ENCODE measurements around the gene LHFPL4. TPM values are rescaled to one million over a fixed set of nuclear protein-coding genes. Genes with fewer than 3 reads are reported as not detected.

LHFPL4 gene
- total and polyA plus RNA-seq, 9 of the 15 experiments (the other 6 are each of a cell fraction or from before 2014, with no cell fraction given), result not detected

- Histone ChIP-seq H4K20me1 (replicated peaks; ENCODE audit: control insufficient read depth, insufficient read depth, low read length) (no peaks in the 10 kb centered on the region), H3K9me1 (ENCODE audit: control insufficient read depth, insufficient read depth, low read length) (no peaks in the 10 kb centered on the region), H3K9me3 (replicated peaks; ENCODE audit: control insufficient read depth, insufficient read depth, low read depth, low read length) (no peaks in the 10 kb centered on the region), H2AFZ (ENCODE audit: low read depth, low read length) (no peak overlapping the region), H3K27ac (ENCODE audit: extremely low read depth, low read depth, low read length) (no peak overlapping the region), H3K4me1 (replicated peaks in 1 of 2; ENCODE audit: control insufficient read depth in 2 of 2, insufficient read depth in 2 of 2, low read length in 2 of 2) (no peaks in the 10 kb centered on the region), H3K79me2 (ENCODE audit: control insufficient read depth, insufficient read depth, low read length) (no peaks in the 10 kb centered on the region), H3K4me3 (no peak overlapping the region), H3K36me3 (ENCODE audit: control insufficient read depth, insufficient read depth, low read length) (no peaks in the 10 kb centered on the region), H3K9ac (ENCODE audit: insufficient read depth in 1 of 2, low read depth in 2 of 2, low read length in 2 of 2) (no peak overlapping the region), H3K27me3 (ENCODE audit: control insufficient read depth in 2 of 2, insufficient read depth in 2 of 2, low read length in 2 of 2) (peaks cover 7 to 29% of the 10 kb centered on the region in 2 experiments; a peak in 4 of 5 replicates), H3K4me2 (ENCODE audit: insufficient read depth, low read length) (no peak overlapping the region)
- 0% methylated on average over 2 of the region's 2 CpGs for WGBS (ENCODE audit: insufficient coverage, low coverage, missing lambda C conversion rate)
- intact Hi-C loops (cut with micrococcal nuclease) (loop anchor here (10.0 kb wide), 1 partner anchor 133 kb away; no protein-coding TSS in a partner anchor), in situ Hi-C loops (cut with MboI) (no loop called here)
- no peak for TF ChIP-seq CLOCK (CRISPR knock-in tag; IDR thresholded peaks at IDR 0.05; ENCODE audit: borderline replicate concordance)
- no peak for TF ChIP-seq POLR2H (tag; IDR thresholded peaks at IDR 0.05; ENCODE audit: low read depth)
- peak in 1 of 2 experiments; percentile 27; a peak in 1 of 4 replicates for TF ChIP-seq RAD21 (CRISPR knock-in tag; conservative IDR thresholded peaks at IDR 0.05 in 1 of 2, IDR thresholded peaks at IDR 0.05 in 1 of 2)
- TF ChIP-seq CTCF (IDR thresholded peaks at IDR 0.05 in 2 of 3, conservative IDR thresholded peaks at IDR 0.05 in 1 of 3; ENCODE audit: insufficient read depth in 2 of 3, low read depth in 1 of 3, low read length in 3 of 3), result peak; percentile 19 to 25 (median 20); a peak in 2 of 6 replicates
- BruUV-seq (replicated peaks), result no TSS peak
- peak; percentile 56; the same call in 2 of the 3 replicates for ATAC-seq
- ChIA-PET POLR2A (interaction anchor here (0.8 kb wide), 1 partner anchor 301 kb away, joined by 4 read pairs; no protein-coding TSS in a partner anchor), CTCF (ENCODE audit: low intra/inter-chr PET ratio) (no interaction called here)
- no peak for DNase-seq (ENCODE audit: extremely low read depth in 1 of 4, low spot score in 3 of 4)
- FAIRE-seq, result no peak
Observed at GRCh38 chr3:9581742-9582141, 28.1 kb upstream of the LHFPL4 start.

Measured in K562 (cell line).